ENCODE data around the gene CD22. TPM values are rescaled to one million over a fixed set of nuclear protein-coding genes. Genes with fewer than 3 reads are reported as not detected.
A peak's percentile ranks its signal among the peaks of the same experiment; 100 is the strongest.

CD22 gene
- total RNA-seq, 4 donors from 2014 or later, result 1.3 to 5.8 (median 2.7) TPM

DNA sequence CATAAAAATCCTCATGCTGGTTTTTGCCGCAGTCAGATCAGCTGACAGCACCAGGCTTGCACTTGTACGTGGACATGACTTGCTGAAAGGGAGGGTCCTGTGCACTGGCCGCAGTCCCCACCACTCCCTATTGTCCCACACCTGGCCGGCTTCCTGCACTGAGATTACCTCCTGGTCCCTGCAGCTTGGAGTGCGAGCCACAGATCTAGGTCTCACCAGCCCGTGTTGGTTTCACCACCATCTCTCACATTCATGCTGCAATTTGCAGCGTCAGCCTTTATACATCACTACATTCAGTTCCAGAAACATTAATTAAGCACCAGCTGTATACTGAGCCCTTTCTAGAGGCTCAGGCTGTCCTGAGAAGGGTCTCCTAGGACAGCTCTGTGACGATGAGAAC, 15.0 kb upstream of the CD22 start:
- TF ChIP-seq, protein P1, sequence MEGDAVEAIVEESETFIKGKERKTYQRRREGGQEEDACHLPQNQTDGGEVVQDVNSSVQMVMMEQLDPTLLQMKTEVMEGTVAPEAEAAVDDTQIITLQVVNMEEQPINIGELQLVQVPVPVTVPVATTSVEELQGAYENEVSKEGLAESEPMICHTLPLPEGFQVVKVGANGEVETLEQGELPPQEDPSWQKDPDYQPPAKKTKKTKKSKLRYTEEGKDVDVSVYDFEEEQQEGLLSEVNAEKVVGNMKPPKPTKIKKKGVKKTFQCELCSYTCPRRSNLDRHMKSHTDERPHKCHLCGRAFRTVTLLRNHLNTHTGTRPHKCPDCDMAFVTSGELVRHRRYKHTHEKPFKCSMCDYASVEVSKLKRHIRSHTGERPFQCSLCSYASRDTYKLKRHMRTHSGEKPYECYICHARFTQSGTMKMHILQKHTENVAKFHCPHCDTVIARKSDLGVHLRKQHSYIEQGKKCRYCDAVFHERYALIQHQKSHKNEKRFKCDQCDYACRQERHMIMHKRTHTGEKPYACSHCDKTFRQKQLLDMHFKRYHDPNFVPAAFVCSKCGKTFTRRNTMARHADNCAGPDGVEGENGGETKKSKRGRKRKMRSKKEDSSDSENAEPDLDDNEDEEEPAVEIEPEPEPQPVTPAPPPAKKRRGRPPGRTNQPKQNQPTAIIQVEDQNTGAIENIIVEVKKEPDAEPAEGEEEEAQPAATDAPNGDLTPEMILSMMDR (IDR thresholded peaks at IDR 0.05), result no peak
- ATAC-seq (ENCODE audit: low FRiP score), result no peak

DNA sequence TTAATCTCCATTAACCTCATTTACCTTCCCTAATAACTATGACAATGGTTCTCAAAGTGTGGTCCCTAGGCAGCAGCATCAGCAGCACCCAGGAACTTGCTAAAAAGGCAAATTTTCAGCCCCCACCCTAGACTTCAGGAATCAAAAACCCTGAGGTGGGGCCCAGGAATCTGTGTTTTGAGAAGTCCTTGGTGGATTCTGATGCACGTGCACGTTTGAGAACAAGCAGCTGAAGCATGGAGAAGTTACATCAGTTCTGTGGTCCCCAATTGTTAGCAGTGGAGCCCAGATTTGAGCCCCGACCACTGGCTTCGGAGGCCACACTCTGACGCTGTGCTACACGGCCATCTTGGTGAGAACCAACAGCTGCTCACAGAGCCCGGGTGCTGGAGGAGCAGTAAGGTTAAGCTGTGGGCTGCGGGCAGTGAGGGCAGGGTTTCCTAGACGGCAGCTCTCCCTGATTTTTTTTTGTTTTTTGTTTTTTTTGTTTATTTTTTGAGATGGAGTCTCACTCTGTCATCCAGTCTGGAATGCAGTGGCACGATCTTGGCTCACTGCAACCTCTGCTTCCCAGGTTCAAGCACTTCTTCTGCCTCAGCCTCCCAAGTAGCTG, 14.0 kb upstream of the CD22 start:
- DNase-seq (ENCODE audit: low spot score) (no peak), ATAC-seq (ENCODE audit: low FRiP score) (no peak)
- TF ChIP-seq, protein P1 (IDR thresholded peaks at IDR 0.05), result no peak

More for the DNA sequence above, 15.0 kb upstream of the CD22 start:
- no peak for DNase-seq (ENCODE audit: low spot score)

DNA sequence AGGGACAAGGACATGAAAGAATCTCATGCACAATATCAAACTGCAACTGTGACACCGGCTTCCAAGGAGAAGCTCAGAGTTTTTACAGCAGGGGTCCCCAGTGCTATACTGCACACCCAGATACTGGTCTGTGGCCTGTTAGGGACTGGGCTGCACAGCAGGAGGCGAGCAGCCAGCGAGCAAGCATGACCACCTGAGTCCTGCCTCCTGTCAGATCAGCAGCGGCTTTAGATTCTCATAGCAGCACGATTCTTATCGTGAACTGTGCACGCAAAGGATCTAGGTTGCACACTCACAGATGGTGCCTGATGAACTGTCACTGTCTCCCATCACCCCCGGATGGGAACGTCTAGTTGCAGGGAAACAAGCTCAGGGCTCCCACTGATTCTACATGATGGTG, 13.1 kb upstream of the CD22 start:
- no peak for DNase-seq (ENCODE audit: low spot score)
- no peak for ATAC-seq (ENCODE audit: low FRiP score)
- TF ChIP-seq, protein P1 (IDR thresholded peaks at IDR 0.05), result no peak

DNA sequence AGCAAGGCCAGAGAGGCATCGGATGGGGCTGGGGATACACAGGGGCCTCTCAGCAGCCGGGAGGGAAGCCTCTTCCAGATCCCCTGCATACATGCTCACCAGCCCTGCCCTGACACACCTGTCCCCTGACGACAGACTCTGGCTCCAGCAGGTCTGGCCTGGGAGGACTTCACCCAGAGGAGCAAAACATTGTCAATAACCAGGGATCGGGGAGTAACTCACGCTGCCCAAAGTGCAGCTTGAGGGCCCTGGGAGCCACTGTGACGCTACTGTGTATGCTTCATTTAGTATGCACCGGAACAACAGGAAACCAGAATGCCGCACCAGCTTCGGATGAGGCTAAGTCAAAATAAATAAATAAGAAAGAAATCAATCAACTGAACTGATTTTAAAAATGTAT, 12.4 kb upstream of the CD22 start:
- no peak for DNase-seq (ENCODE audit: low spot score)
- TF ChIP-seq, protein P1 (IDR thresholded peaks at IDR 0.05), result no peak
- ATAC-seq (ENCODE audit: low FRiP score), result no peak

DNA sequence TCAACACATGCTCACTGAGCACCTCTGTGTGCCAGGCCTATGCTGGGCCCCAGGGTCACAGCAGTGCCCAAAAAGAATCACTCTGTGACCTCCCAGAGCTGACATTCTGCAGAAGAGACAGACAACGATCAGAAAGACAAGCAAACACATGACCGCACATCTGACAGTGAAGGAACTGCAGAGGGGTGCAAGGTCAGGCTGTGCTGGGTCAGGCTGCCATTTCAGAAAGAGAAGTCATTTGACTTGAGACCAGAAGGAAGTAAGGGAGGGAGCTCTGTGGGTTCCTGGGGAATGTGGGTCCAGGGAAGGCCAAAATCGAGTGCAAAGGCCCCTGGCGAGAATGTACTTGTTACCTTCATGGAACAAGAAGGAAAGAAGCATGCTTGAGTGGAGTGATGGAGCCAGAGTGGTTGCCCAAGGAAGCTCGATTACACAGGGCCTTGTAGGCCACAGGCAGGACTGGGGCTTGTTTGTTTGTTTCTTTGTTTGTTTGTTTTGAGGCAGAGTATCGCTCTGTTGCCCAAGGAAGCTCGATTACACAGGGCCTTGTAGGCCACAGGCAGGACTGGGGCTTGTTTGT, 11.4 kb upstream of the CD22 start:
- DNase-seq (ENCODE audit: low spot score) (no peak), ATAC-seq (ENCODE audit: low FRiP score) (no peak)
- TF ChIP-seq, protein P1 (IDR thresholded peaks at IDR 0.05), result no peak

DNA sequence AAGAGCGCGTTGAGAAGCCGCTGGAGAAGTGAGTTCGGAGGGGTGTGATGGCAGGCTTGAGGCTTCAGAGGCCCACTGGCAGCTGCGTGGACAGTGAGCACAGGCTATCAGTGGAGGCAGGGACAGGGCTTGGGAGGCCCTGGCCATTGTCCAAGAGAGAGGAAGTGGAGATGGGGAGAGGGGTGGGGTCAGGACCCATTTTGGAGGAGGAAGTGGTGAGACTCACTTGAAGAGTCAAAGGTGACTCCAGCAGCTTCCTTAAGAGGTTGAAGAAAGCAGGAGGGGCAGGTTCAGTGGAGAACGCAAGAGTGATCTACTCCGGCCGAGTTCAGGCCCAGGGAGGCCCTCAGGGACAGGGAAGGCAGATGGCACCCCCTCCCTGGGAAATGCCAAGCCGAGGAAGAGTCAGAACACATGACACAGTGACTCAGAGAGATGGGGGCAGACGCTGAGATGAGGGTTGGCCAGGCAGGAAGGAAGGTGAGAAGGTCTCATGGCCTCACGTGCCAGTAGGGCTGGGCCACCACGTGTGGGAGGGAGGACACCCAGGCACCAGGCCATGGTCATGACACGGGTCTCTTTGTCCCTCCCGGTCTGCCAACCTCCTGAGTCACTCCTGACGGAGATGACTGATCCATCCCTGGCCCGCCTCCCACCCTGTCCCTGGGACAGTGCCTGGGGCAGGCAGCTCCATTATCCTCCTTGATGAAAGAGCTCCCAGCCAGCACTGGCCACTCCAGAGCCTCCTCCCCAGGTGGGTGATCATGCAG, 10.1 kb upstream of the CD22 start:
- ATAC-seq (ENCODE audit: low FRiP score), result peak; percentile 71
- peak; percentile 45 for DNase-seq (ENCODE audit: low spot score)
- TF ChIP-seq, protein P1 (IDR thresholded peaks at IDR 0.05), result no peak
